CD14-positive monocyte (primary cell): Measurements from ENCODE around the gene PRTN3. TPM values are rescaled to one million over a fixed set of nuclear protein-coding genes. Genes with fewer than 3 reads are reported as not detected.
A peak's percentile ranks its signal among the peaks of the same experiment; 100 is the strongest.

Experiments
- DNase-seq, 3 donors: peaks; one replicate each; pipeline ENCODE4 v3.0.0-alpha.2; 2011 to 2022
- H2AFZ ChIP-seq: 2 replicates; pipeline ENCODE4 v1.6.0; 2012; ENCODE audit warnings: mild to moderate bottlenecking, low read depth, low read length, inconsistent platforms; ENCODE audit not compliant: insufficient read depth, poor library complexity, severe bottlenecking
- H3K27ac ChIP-seq, 2 donors: 1 replicate in 1 of 2; 2 replicates in 1 of 2; pipeline ENCODE4 v1.5.1; 2012 to 2013; ENCODE audit warnings: low read length in 2 of 2, control low read depth in 1 of 2, inconsistent platforms in 1 of 2, low read depth in 1 of 2, mild to moderate bottlenecking in 1 of 2
- H3K27me3 ChIP-seq, 2 donors: one replicate each; pipeline versions ENCODE4 v1.6.0 to v1.6.1; 2011 to 2013; ENCODE audit warnings: low read length in 2 of 2; ENCODE audit not compliant: control insufficient read depth in 2 of 2, insufficient read depth in 2 of 2
- H3K36me3 ChIP-seq, 2 donors: replicated peaks in 1 of 2; 1 replicate in 1 of 2; 2 replicates in 1 of 2; pipeline versions ENCODE4 v1.5.1 to v1.6.1; 2012 to 2013; ENCODE audit warnings: low read length in 2 of 2, control low read depth in 1 of 2, inconsistent platforms in 1 of 2, mild to moderate bottlenecking in 1 of 2; ENCODE audit not compliant: insufficient read depth in 2 of 2, control insufficient read depth in 1 of 2
- H3K4me1 ChIP-seq, 2 donors: 1 replicate in 1 of 2; 2 replicates in 1 of 2; pipeline versions ENCODE4 v1.5.1 to v1.6.1; 2012 to 2013; ENCODE audit warnings: low read length in 2 of 2, control low read depth in 1 of 2, inconsistent platforms in 1 of 2, mild to moderate bottlenecking in 1 of 2, moderate library complexity in 1 of 2; ENCODE audit not compliant: insufficient read depth in 2 of 2, control insufficient read depth in 1 of 2
- H3K4me2 ChIP-seq: replicated peaks from 2 replicates; pipeline ENCODE3; 2012; ENCODE audit warnings: low read length, moderate library complexity, mild to moderate bottlenecking; ENCODE audit not compliant: poor library complexity, severe bottlenecking; ENCODE audit errors: extremely low read depth
- H3K4me3 ChIP-seq, 3 experiments: fragments of 200-600 bp in 1 of 3; sonication (generic) in 1 of 3; replicated peaks in 1 of 3; 1 replicate in 2 of 3; 2 replicates in 1 of 3; pipeline ENCODE4 v1.5.1; 2011 to 2013; ENCODE audit warnings: low read length in 3 of 3, mild to moderate bottlenecking in 3 of 3, control low read depth in 2 of 3, low read depth in 2 of 3, inconsistent platforms in 1 of 3, moderate library complexity in 1 of 3
- H3K79me2 ChIP-seq: 2 replicates; pipeline ENCODE4 v1.6.0; 2012; ENCODE audit warnings: mild to moderate bottlenecking, control low read depth, inconsistent platforms, low read length, moderate library complexity; ENCODE audit not compliant: insufficient read depth
- H3K9ac ChIP-seq: 2 replicates; pipeline ENCODE4 v1.6.0; 2017; ENCODE audit warnings: low read length, mild to moderate bottlenecking; ENCODE audit not compliant: insufficient read depth, poor library complexity, severe bottlenecking
- H3K9me3 ChIP-seq, 2 donors: replicated peaks in 1 of 2; 1 replicate in 1 of 2; 2 replicates in 1 of 2; pipeline versions ENCODE4 v1.5.1 to v1.6.1; 2012 to 2013; ENCODE audit warnings: low read length in 2 of 2, control low read depth in 1 of 2; ENCODE audit not compliant: control insufficient read depth in 1 of 2, insufficient read depth in 1 of 2
- H4K20me1 ChIP-seq: 2 replicates; pipeline ENCODE4 v1.6.0; 2012; ENCODE audit warnings: mild to moderate bottlenecking, low read length, control low read depth, moderate library complexity; ENCODE audit not compliant: insufficient read depth
- H3K27ac Mint-ChIP-seq, 7 donors: one replicate each; pipeline ENCODE4 v1.8.0; 2020; ENCODE audit warnings: mild to moderate bottlenecking in 7 of 7, mixed read lengths in 7 of 7, moderate library complexity in 6 of 7, inconsistent platforms in 2 of 7
- H3K27me3 Mint-ChIP-seq, 3 donors: one replicate each; pipeline ENCODE4 v1.8.0; 2021 to 2022; ENCODE audit warnings: low read depth in 3 of 3, mild to moderate bottlenecking in 3 of 3, mixed read lengths in 3 of 3, moderate library complexity in 3 of 3, inconsistent platforms in 1 of 3
- H3K36me3 Mint-ChIP-seq, 2 donors: one replicate each; pipeline ENCODE4 v1.8.0; 2020; ENCODE audit warnings: mixed read lengths in 2 of 2, inconsistent platforms in 1 of 2, mild to moderate bottlenecking in 1 of 2
- H3K4me1 Mint-ChIP-seq: one replicate; pipeline ENCODE4 v1.8.0; 2020; ENCODE audit warnings: mild to moderate bottlenecking, mixed read lengths
- H3K4me3 Mint-ChIP-seq, 2 donors: one replicate each; pipeline ENCODE4 v1.8.0; 2020; ENCODE audit warnings: mild to moderate bottlenecking in 2 of 2, mixed read lengths in 2 of 2, moderate library complexity in 1 of 2
- H3K9me3 Mint-ChIP-seq, 7 donors: one replicate each; pipeline ENCODE4 v1.8.0; 2020 to 2022; ENCODE audit warnings: mixed read lengths in 7 of 7, mild to moderate bottlenecking in 6 of 7, moderate library complexity in 6 of 7, inconsistent platforms in 2 of 7
- WGBS: methylation state at CpG from one replicate; pipeline ENCODE4 v1.1.5; 2013; ENCODE audit warnings: missing lambda C conversion rate; ENCODE audit not compliant: insufficient coverage; 5-methylcytosine and 5-hydroxymethylcytosine counted together
- intact Hi-C, 2 donors: fragments of 100-400 bp; cut with micrococcal nuclease; formaldehyde crosslinking; loops; one replicate each; pipeline versions ENCODE4 v1.15.0 to v1.15.1; 2023
- polyA plus RNA-seq, 3 donors: library from polyadenylated mRNA; depleted of rRNA in 1 of 3; unstranded in 2 of 3; stranded (reverse) in 1 of 3; fragments of 300-500 nt in 2 of 3; fragments of >200 nt in 1 of 3; fragmentation: Illumina TruSeq in 2 of 3; gene quantifications; 1 replicate in 2 of 3; 2 replicates in 1 of 3; pipeline ENCODE4 v1.2.3, GENCODE V29; 2012 to 2021
- TF ChIP-seq, protein P1 (sequence below): fragments of 200-600 bp; IDR thresholded peaks from one replicate; pipeline ENCODE4 v1.8.0; 2022; ENCODE audit warnings: antibody characterized with exemption, mild to moderate bottlenecking

The PRTN3 gene
- polyA plus RNA-seq, 3 donors = 0.11 TPM; not detected in 2

DNA sequence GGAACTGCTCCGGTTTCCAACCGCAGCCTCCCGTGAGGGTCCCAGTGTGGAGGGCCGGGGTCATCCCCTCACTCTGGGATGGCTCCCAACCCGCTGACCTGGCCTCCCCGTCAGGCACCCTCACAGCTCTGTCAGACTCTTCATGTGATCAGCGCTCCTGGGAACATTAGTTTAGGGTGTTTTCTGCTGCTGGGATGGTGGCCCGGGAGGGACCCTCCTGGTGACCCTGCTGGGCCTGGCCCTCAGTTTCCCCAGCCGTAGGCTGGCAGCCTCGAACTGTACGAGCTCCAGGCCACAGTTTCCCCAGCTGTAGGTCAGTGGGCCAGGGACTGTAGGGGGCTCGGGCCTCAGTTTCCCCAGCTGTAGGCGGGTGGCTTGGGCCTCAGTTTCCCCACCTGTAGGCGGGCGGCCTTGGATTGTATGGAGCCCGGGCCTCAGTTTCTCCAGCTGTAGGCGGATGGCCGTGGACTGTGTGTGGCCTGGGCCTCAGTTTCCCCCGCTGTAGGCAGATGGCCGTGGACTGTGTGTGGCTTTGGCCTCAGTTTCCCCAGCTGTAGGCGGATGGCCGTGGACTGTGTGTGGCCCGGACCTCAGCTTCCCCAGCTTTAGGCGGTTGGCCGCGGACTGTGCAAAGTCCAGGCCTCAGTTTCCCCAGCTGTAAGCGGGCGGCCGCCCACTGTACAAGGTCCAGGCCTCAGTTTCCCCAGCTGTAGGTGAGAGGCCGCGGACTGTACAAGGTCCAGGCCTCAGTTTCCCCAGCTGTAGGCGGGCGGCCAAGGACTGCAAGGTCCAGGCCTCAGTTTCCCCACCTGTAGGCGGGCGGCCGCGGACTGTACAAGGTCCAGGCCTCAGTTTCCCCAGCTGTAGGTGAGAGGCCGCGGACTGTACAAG, 44.9 kb upstream of the PRTN3 start:
- peak overlapping the region; percentile 36 to 65 for H3K27ac ChIP-seq
- peak overlapping the region; percentile 86 for H3K4me2 ChIP-seq
- H3K79me2 ChIP-seq = peaks cover 37% of the 10 kb centered on the region
- H3K4me3 ChIP-seq = peak overlapping the region; percentile 40 to 91 (median 83)
- Mint-ChIP-seq H3K27me3 (peaks cover 0 to 3% (median 1%) of the 10 kb centered on the region in 3 donors), H3K9me3 (peaks cover 0 to 1% (median 0%) of the 10 kb centered on the region in 7 donors), H3K27ac (peak overlapping the region in 1 of 7 donors; percentile 8), H3K36me3 (peaks cover 7 to 12% of the 10 kb centered on the region in 2 donors), H3K4me3 (peak overlapping the region in 1 of 2 donors; percentile 85), H3K4me1 (peaks cover 22% of the 10 kb centered on the region)
- H3K36me3 ChIP-seq = peaks cover 8 to 9% of the 10 kb centered on the region in 2 donors
- no peaks in the 10 kb centered on the region for H3K9me3 ChIP-seq
- 87% methylated on average over 37 of the region's 39 CpGs for WGBS
- H3K9ac ChIP-seq = peak overlapping the region; percentile 69
- peak overlapping the region; percentile 84 for H2AFZ ChIP-seq
- peaks cover 33 to 37% of the 10 kb centered on the region in 2 donors for H3K4me1 ChIP-seq
- H4K20me1 ChIP-seq = peaks cover 31% of the 10 kb centered on the region
- TF ChIP-seq, protein P1, sequence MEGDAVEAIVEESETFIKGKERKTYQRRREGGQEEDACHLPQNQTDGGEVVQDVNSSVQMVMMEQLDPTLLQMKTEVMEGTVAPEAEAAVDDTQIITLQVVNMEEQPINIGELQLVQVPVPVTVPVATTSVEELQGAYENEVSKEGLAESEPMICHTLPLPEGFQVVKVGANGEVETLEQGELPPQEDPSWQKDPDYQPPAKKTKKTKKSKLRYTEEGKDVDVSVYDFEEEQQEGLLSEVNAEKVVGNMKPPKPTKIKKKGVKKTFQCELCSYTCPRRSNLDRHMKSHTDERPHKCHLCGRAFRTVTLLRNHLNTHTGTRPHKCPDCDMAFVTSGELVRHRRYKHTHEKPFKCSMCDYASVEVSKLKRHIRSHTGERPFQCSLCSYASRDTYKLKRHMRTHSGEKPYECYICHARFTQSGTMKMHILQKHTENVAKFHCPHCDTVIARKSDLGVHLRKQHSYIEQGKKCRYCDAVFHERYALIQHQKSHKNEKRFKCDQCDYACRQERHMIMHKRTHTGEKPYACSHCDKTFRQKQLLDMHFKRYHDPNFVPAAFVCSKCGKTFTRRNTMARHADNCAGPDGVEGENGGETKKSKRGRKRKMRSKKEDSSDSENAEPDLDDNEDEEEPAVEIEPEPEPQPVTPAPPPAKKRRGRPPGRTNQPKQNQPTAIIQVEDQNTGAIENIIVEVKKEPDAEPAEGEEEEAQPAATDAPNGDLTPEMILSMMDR = no peak
- intact Hi-C loops = loop anchor here in 1 of 2 donors (2.0 to 5.0 kb wide), 2 partner anchors 93 to 134 kb away; partner anchors contain the start of gene RNF126
- H3K27me3 ChIP-seq = no peaks in the 10 kb centered on the region
- DNase-seq = no peak

- H3K27me3 ChIP-seq = no peaks in the 10 kb centered on the region
- intact Hi-C loops = loop anchor here in 1 of 2 donors (2.0 to 5.0 kb wide), 2 partner anchors 94 to 135 kb away; partner anchors contain the start of gene RNF126
- peaks cover 41% of the 10 kb centered on the region for H4K20me1 ChIP-seq
- H3K36me3 ChIP-seq = peaks cover 18 to 19% of the 10 kb centered on the region in 2 donors
- H3K27ac Mint-ChIP-seq = peak within 1 kb of the TSS; percentile 77 to 91 (median 85)
- H3K79me2 ChIP-seq = peaks cover 47% of the 10 kb centered on the region
- H3K27me3 Mint-ChIP-seq = peaks cover 0 to 1% (median 0%) of the 10 kb centered on the region in 3 donors
- peak; percentile 100 for DNase-seq
- H3K36me3 Mint-ChIP-seq = peaks cover 7 to 20% of the 10 kb centered on the region in 2 donors
- peaks cover 28% of the 10 kb centered on the region for H3K4me1 Mint-ChIP-seq
- H3K27ac ChIP-seq = peak within 1 kb of the TSS; percentile 66 to 73
- peak within 1 kb of the TSS; percentile 88 to 97 (median 91) for H3K4me3 ChIP-seq
- TF ChIP-seq, protein P1 = no peak
- peak within 1 kb of the TSS; percentile 85 to 93 for H3K4me3 Mint-ChIP-seq
- H3K9me3 Mint-ChIP-seq = peaks cover 0 to 1% (median 0%) of the 10 kb centered on the region in 7 donors
- H3K9ac ChIP-seq = peak within 1 kb of the TSS; percentile 83
- peaks cover 40 to 47% of the 10 kb centered on the region in 2 donors for H3K4me1 ChIP-seq
- H3K9me3 ChIP-seq = no peaks in the 10 kb centered on the region
- under 1% methylated on average over 76 of the region's 83 CpGs for WGBS
- peak within 1 kb of the TSS; percentile 84 for H2AFZ ChIP-seq
- peak within 1 kb of the TSS; percentile 96 for H3K4me2 ChIP-seq
Measured at GRCh38 chr19:796692-797527, 43.9 kb upstream of the PRTN3 start, which contains the start of gene PTBP1. Gene PTBP1 (plus strand): TSS chr19:797452. CDS start chr19:797498, 46 bp downstream.
